Medulla oblongata (tissue), 1 donor: ENCODE measurements around the gene OR52E2.

Source experiments
- DNase-seq: peaks from one replicate; pipeline ENCODE4 v3.0.0-alpha.2; 2015; ENCODE audit errors: extremely low spot score

The OR52E2 gene

DNA sequence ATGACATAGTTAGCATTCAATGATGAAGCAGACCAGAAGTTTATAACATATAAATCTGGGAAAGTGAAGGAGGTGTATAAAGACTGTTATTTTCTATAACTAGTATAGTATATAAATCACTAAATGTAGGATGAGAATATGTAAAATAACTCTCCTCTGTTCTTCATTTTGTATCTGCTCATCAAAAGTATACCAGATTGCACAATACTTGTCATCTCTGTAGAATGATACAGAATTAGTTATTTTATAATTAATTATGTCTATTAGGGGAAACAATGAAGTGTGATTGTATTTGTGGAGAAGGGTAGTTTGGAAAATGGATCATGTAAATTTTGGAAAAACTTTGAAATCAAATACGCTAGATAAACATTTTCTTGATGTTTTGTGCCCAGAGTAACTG is 46.4 kb downstream of the OR52E2 start:
- no peak for DNase-seq

- DNase-seq, result no peak
Observed at GRCh38 chr11:5011254-5011653, 48.2 kb downstream of the OR52E2 start.
